Fibroblast of villous mesenchyme (primary cell): ENCODE results near the gene QPCT. TPM values are rescaled to one million over a fixed set of nuclear protein-coding genes. Genes with fewer than 3 reads are reported as not detected.

Source experiments
- DNase-seq: peaks from one replicate; pipeline ENCODE4 v3.0.0-alpha.2; 2010; ENCODE audit warnings: low read depth
- H3K4me3 ChIP-seq: 2 replicates; pipeline ENCODE4 v1.5.1; 2011; ENCODE audit warnings: low read depth, mild to moderate bottlenecking, low read length
- CTCF ChIP-seq: IDR thresholded peaks from 2 replicates; pipeline ENCODE4 v1.5.1; 2012; ENCODE audit warnings: low read depth, mild to moderate bottlenecking, low read length; ENCODE audit not compliant: insufficient read depth
- total RNA-seq: library from RNA; depleted of rRNA; stranded (reverse); fragments of >200 nt; gene quantifications from 2 replicates; pipeline ENCODE4 v1.2.3, GENCODE V29; 2012

Gene QPCT
- total RNA-seq, 1 donor = 47.5 TPM

DNA sequence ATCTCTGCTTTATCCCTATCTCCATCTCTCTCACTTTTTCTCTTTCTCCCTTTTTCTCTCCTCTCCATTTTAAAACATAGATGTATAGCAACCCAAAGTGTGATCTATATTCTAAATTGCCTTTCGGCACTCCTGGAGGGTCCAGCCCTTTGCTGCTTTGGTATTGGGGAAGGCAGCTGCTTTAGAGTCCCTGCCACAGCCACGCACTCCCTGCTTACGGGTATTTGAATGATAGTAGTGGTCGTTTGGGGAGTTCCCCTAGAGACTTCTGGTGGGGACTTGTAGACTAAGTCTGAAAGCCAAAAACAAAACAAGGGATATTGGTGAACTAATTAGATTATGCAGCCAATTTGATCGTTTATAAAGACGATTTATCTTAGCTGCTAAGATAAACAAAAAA, 11.9 kb downstream of the QPCT start:
- DNase-seq = no peak
- H3K4me3 ChIP-seq = no peak overlapping the region
- no peak for TF ChIP-seq CTCF

GRCh38 chr2:37357069-37357468, 12.6 kb downstream of the QPCT start:
- DNase-seq = peak; percentile 54
- no peak for TF ChIP-seq CTCF
- no peak overlapping the region for H3K4me3 ChIP-seq

GRCh38 chr2:37357530-37357929, 13.1 kb downstream of the QPCT start:
- peak; percentile 52 for DNase-seq
- no peak for TF ChIP-seq CTCF
- no peak overlapping the region for H3K4me3 ChIP-seq

DNA sequence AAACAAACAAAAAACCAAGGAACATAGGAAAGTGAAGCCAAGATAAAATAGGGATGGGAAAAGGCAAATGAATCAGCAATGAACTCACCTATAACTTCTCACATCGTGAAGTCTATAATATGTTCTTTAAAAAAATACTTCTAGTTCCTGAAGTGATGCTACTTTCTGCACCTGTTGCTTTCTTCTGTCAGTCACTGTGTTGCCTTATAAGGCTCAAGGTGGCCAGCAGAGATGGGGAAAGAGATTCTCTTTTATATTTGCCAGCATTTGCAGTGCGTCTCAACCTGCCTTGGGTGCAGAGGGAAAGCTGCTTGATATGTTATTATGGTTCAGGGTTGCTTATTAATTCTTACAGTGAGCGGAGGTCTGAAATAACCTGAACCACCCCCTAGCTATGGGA, 14.0 kb downstream of the QPCT start:
- TF ChIP-seq CTCF = no peak
- H3K4me3 ChIP-seq = no peak overlapping the region

GRCh38 chr2:37361216-37361815, 16.9 kb downstream of the QPCT start:
- no peak for TF ChIP-seq CTCF
- no peak for DNase-seq
- no peak overlapping the region for H3K4me3 ChIP-seq

More for the DNA sequence above, 14.0 kb downstream of the QPCT start:
- no peak for DNase-seq

DNA sequence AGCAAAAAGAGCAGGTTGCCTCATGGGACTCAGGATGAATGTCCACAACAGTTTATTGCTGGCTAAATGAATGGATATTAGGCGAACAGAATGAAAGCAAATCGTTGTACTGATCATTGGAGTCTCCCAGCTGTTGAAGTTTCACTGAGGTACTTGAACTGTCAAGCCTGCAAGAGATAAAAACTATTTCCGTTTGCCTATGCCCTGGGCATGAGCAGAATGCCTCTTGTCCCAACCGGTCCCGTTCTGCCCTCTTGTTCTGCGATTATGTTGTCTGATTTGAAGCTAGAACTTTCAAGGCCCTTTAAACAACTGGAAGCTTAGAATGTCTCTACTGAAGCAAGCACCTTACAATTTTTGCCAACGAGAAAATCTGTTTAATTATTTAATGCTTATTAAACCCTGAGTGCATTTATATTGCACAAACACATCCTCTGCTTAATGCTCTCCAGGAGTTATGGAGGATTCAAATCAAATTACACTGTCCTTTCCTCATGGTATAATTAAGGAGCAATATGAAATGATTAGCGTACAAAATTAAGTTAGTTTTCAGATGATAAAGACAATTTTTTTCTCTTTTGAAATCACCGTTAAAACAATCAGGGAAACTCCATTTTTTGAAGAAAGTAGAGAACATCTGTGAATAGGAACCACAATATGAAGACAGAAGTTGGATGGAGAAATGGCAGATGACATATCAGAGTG, 17.7 kb downstream of the QPCT start:
- no peak overlapping the region for H3K4me3 ChIP-seq
- no peak for DNase-seq
- TF ChIP-seq CTCF = no peak

- TF ChIP-seq CTCF = no peak
- DNase-seq = no peak
- no peak overlapping the region for H3K4me3 ChIP-seq
Observed at GRCh38 chr2:37364351-37364750, 19.9 kb downstream of the QPCT start.
